ENCODE data around the gene TTYH3. TPM values are rescaled to one million over a fixed set of nuclear protein-coding genes. Genes with fewer than 3 reads are reported as not detected.

TTYH3 gene
- total and polyA plus RNA-seq, 9 of the 15 experiments (the other 6 are each of a cell fraction or from before 2014, with no cell fraction given), result 0.01 to 5.5 (median 1.1) TPM

DNA sequence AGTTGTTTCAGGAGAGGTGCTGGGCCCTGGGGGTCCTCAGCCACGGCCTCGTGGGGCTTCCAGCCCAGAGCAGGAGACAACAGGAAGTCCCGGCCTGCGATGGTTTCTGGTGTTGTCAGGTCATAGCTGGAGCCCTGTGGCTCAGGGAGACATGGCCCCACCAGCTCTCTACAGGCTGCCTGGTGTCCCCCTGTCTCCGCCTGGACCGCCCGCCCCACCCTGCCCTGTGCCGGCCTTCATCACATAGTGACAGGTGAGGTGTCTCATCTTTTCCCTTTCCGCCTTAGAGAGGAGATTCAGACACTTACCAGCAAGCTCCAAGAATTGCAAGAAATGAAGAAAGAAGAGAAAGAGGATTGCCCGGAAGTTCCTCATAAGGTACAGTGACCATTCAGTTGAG lies 37.2 kb upstream of the TTYH3 start (continued):
- no peak for TF ChIP-seq REST (IDR thresholded peaks at IDR 0.05; ENCODE audit: borderline replicate concordance)
- TF ChIP-seq REST (CRISPR knock-in tag; IDR thresholded peaks at IDR 0.05; ENCODE audit: low read depth), result no peak
